LNCaP clone FGC (cell line): ENCODE data around the gene TBL1XR1.
"Not testable (repeated sequence)": the region's sequence is repeated elsewhere in the genome, so short reads cannot be mapped to it uniquely, and the experiment has no call there.

Experiments used
- DNase-seq: peaks from one replicate; pipeline ENCODE4 v3.0.0-alpha.2; 2011; ENCODE audit warnings: low read depth
- H3K4me3 ChIP-seq: 2 replicates; pipeline ENCODE4 v1.5.1; 2011; ENCODE audit warnings: mild to moderate bottlenecking, low read depth, low read length, control low read depth
- CTCF ChIP-seq: IDR thresholded peaks from 2 replicates; pipeline ENCODE4 v1.5.1; 2012; ENCODE audit warnings: mild to moderate bottlenecking; ENCODE audit not compliant: control insufficient read depth, insufficient read depth; ENCODE audit errors: extremely low read depth

TBL1XR1 gene

GRCh38 chr3:177168431-177168830 lies 28.9 kb downstream of the TBL1XR1 start:
- no peak overlapping the region for H3K4me3 ChIP-seq
- no peak for TF ChIP-seq CTCF
- no peak for DNase-seq

GRCh38 chr3:177162742-177163141 lies 34.5 kb downstream of the TBL1XR1 start:
- H3K4me3 ChIP-seq: no peak overlapping the region
- DNase-seq: peak; percentile 49
- no peak for TF ChIP-seq CTCF

GRCh38 chr3:177161603-177162002 lies 35.7 kb downstream of the TBL1XR1 start:
- H3K4me3 ChIP-seq, DNase-seq: not testable (repeated sequence)

- no peak for TF ChIP-seq CTCF
- no peak overlapping the region for H3K4me3 ChIP-seq
- DNase-seq: no peak
These were observed 38.8 kb downstream of the TBL1XR1 start for GRCh38 chr3:177158461-177158860.

GRCh38 chr3:177157492-177157891 lies 39.8 kb downstream of the TBL1XR1 start:
- no peak for TF ChIP-seq CTCF
- no peak for DNase-seq
- H3K4me3 ChIP-seq: no peak overlapping the region

GRCh38 chr3:177154733-177155132 lies 42.5 kb downstream of the TBL1XR1 start:
- no peak for DNase-seq
- peak overlapping the region; percentile 33 for H3K4me3 ChIP-seq

GRCh38 chr3:177150970-177151627 lies 46.2 kb downstream of the TBL1XR1 start:
- TF ChIP-seq CTCF: no peak
- DNase-seq: peak; percentile 41
- H3K4me3 ChIP-seq: no peak overlapping the region

More at GRCh38 chr3:177154733-177155132, 42.5 kb downstream of the TBL1XR1 start:
- TF ChIP-seq CTCF: no peak
